Spinal cord (tissue), 10 donors: ENCODE data around the gene B2M. TPM values are rescaled to one million over a fixed set of nuclear protein-coding genes. Genes with fewer than 3 reads are reported as not detected.

Source experiments
- DNase-seq, 6 donors: peaks; one replicate each; pipeline versions ENCODE4 v3.0.0 to v3.0.0-alpha.2; 2013 to 2015; ENCODE audit warnings: low spot score in 6 of 6, low read depth in 4 of 6
- H3K27ac ChIP-seq: one replicate; pipeline ENCODE4 v1.5.1; 2013; ENCODE audit warnings: low read depth, low read length, control low read depth
- H3K27me3 ChIP-seq: one replicate; pipeline ENCODE4 v1.6.1; 2013; ENCODE audit warnings: low read length; ENCODE audit not compliant: control insufficient read depth, insufficient read depth
- H3K36me3 ChIP-seq: one replicate; pipeline ENCODE4 v1.6.1; 2013; ENCODE audit warnings: low read length; ENCODE audit not compliant: control insufficient read depth, insufficient read depth
- H3K4me1 ChIP-seq: one replicate; pipeline ENCODE4 v1.6.1; 2013; ENCODE audit warnings: low read length; ENCODE audit not compliant: control insufficient read depth, insufficient read depth
- H3K4me3 ChIP-seq: one replicate; pipeline ENCODE4 v1.5.1; 2013; ENCODE audit warnings: low read depth, low read length, control low read depth
- H3K9me3 ChIP-seq: one replicate; pipeline ENCODE4 v1.6.1; 2013; ENCODE audit warnings: low read length; ENCODE audit not compliant: control insufficient read depth, insufficient read depth
- WGBS: methylation state at CpG from one replicate; pipeline ENCODE4 v1.1.5; 2013; ENCODE audit warnings: missing lambda C conversion rate; ENCODE audit not compliant: insufficient coverage; 5-methylcytosine and 5-hydroxymethylcytosine counted together
- polyA plus RNA-seq, 2 donors: library from polyadenylated mRNA; unstranded; fragments of 120-200 nt; gene quantifications; one replicate each; pipeline ENCODE4 v1.2.1, GENCODE V29; 2013; ENCODE audit not compliant: insufficient read length in 2 of 2
- total RNA-seq, 2 donors: library from RNA; depleted of rRNA in 1 of 2; stranded (reverse); fragments of 120-200 nt in 1 of 2; fragments of >200 nt in 1 of 2; gene quantifications; one replicate each; pipeline versions ENCODE4 v1.2.3 to v1.2.4, GENCODE V29; 2013 to 2014
- donor health status: healthy.

B2M gene
- total and polyA plus RNA-seq, 4 donors = 624 to 1,593 (median 982) TPM

GRCh38 chr15:44711743-44712345 lies 527 bp downstream of the B2M start:
- Histone ChIP-seq H3K36me3 (no peaks in the 10 kb centered on the region), H3K27ac (peak overlapping the region; percentile 98), H3K9me3 (no peaks in the 10 kb centered on the region), H3K27me3 (no peaks in the 10 kb centered on the region), H3K4me3 (peak overlapping the region; percentile 98), H3K4me1 (peaks cover 12% of the 10 kb centered on the region)
- peak in 1 of 6 donors; percentile 35 for DNase-seq
- 1% methylated on average over 39 of the region's 46 CpGs for WGBS

GRCh38 chr15:44712346-44713005 lies 1.2 kb downstream of the B2M start:
- Histone ChIP-seq H3K36me3 (no peaks in the 10 kb centered on the region), H3K27me3 (no peaks in the 10 kb centered on the region), H3K9me3 (no peaks in the 10 kb centered on the region), H3K4me3 (peak overlapping the region; percentile 98), H3K27ac (peak overlapping the region; percentile 98), H3K4me1 (peaks cover 12% of the 10 kb centered on the region)
- 49% methylated on average over 17 of the region's 24 CpGs for WGBS
- peak in 3 of 6 donors; percentile 41 to 78 (median 47) for DNase-seq

- Histone ChIP-seq H3K27ac (peak overlapping the region; percentile 98), H3K4me3 (peak overlapping the region; percentile 98), H3K36me3 (no peaks in the 10 kb centered on the region), H3K27me3 (no peaks in the 10 kb centered on the region), H3K4me1 (peaks cover 12% of the 10 kb centered on the region), H3K9me3 (no peaks in the 10 kb centered on the region)
- WGBS = no CpG with 5 or more reads among the region's 5 CpGs
- no peak for DNase-seq
Observed at GRCh38 chr15:44713006-44713966, 2.0 kb downstream of the B2M start.

- H3K36me3 ChIP-seq = no peaks in the 10 kb centered on the region
- H3K4me3 ChIP-seq = no peak overlapping the region
- H3K27me3 ChIP-seq = no peaks in the 10 kb centered on the region
- no peak overlapping the region for H3K27ac ChIP-seq
- no peaks in the 10 kb centered on the region for H3K9me3 ChIP-seq
- WGBS = 90% methylated on average over 3 of the region's 6 CpGs
- H3K4me1 ChIP-seq = peaks cover 12% of the 10 kb centered on the region
- DNase-seq = no peak
Observed at GRCh38 chr15:44715142-44715796, 4.0 kb downstream of the B2M start.

GRCh38 chr15:44715797-44716334 lies 4.5 kb downstream of the B2M start:
- H3K27me3 ChIP-seq = no peaks in the 10 kb centered on the region
- DNase-seq = no peak
- peaks cover 12% of the 10 kb centered on the region for H3K4me1 ChIP-seq
- WGBS = 80% methylated on average over 1 of the region's 2 CpGs
- H3K4me3 ChIP-seq = no peak overlapping the region
- no peaks in the 10 kb centered on the region for H3K36me3 ChIP-seq
- no peaks in the 10 kb centered on the region for H3K9me3 ChIP-seq
- H3K27ac ChIP-seq = no peak overlapping the region

- no peaks in the 10 kb centered on the region for H3K27me3 ChIP-seq
- no peak overlapping the region for H3K27ac ChIP-seq
- H3K9me3 ChIP-seq = no peaks in the 10 kb centered on the region
- H3K4me3 ChIP-seq = no peak overlapping the region
- H3K36me3 ChIP-seq = no peaks in the 10 kb centered on the region
- no peak for DNase-seq
- WGBS = no CpG with 5 or more reads among the region's 2 CpGs
- H3K4me1 ChIP-seq = peaks cover 6% of the 10 kb centered on the region
Observed at GRCh38 chr15:44716983-44717602, 5.8 kb downstream of the B2M start.

- no peaks in the 10 kb centered on the region for H3K4me1 ChIP-seq
- H3K27ac ChIP-seq = no peak overlapping the region
- H3K36me3 ChIP-seq = no peaks in the 10 kb centered on the region
- H3K9me3 ChIP-seq = no peaks in the 10 kb centered on the region
- WGBS = no CpG with 5 or more reads among the region's 4 CpGs
- no peaks in the 10 kb centered on the region for H3K27me3 ChIP-seq
- H3K4me3 ChIP-seq = no peak overlapping the region
- DNase-seq = no peak
Observed at GRCh38 chr15:44718180-44718926, 7.0 kb downstream of the B2M start.

- no peaks in the 10 kb centered on the region for H3K27me3 ChIP-seq
- 100% methylated on average over 1 of the region's 8 CpGs for WGBS
- H3K36me3 ChIP-seq = no peaks in the 10 kb centered on the region
- H3K4me1 ChIP-seq = no peaks in the 10 kb centered on the region
- H3K4me3 ChIP-seq = no peak overlapping the region
- no peaks in the 10 kb centered on the region for H3K9me3 ChIP-seq
- DNase-seq = no peak
- no peak overlapping the region for H3K27ac ChIP-seq
Observed at GRCh38 chr15:44718927-44719292, 7.6 kb downstream of the B2M start.
